Panc1 (cell line): ENCODE results near the gene NACA2. TPM values are rescaled to one million over a fixed set of nuclear protein-coding genes. Genes with fewer than 3 reads are reported as not detected.

Experiments used
- ATAC-seq: fragments of 200-7000 bp; cut with Tn5 transposase; 2 replicates; pipeline ENCODE4 v1.9.1; 2020; ENCODE audit warnings: mild to moderate bottlenecking, moderate library complexity
- BruUV-seq: library from RNA; stranded (reverse); fragments of 400-500 nt; replicated peaks from 2 replicates; lab custom pipeline; 2021; lab: Mats Ljungman, UMichigan
- CTCF ChIA-PET: fragments of 300-600 bp; sonication (Branson Sonifier 250); formaldehyde crosslinking; loops from one replicate; lab custom pipeline; 2022; ENCODE audit warnings: antibody characterized with exemption; lab: Charles Lee
- POLR2A ChIA-PET: fragments of 300-600 bp; sonication (Branson Sonifier 250); formaldehyde crosslinking; loops from one replicate; lab custom pipeline; 2022; ENCODE audit warnings: antibody characterized with exemption; lab: Charles Lee
- DNase-seq: peaks from one replicate; pipeline ENCODE4 v3.0.0-alpha.2; 2010; ENCODE audit warnings: low read depth, low spot score
- H3K27ac ChIP-seq: 2 replicates; pipeline ENCODE4 v1.5.1; 2011; ENCODE audit warnings: mild to moderate bottlenecking, low read length, inconsistent platforms
- H3K27me3 ChIP-seq: fragments of 200-500 bp; sonication (Bioruptor generic); 2 replicates; pipeline ENCODE4 v1.6.0; 2014; ENCODE audit warnings: low read length, inconsistent platforms; ENCODE audit not compliant: control insufficient read depth, insufficient read depth
- H3K36me3 ChIP-seq: fragments of 200-500 bp; sonication (Bioruptor generic); 2 replicates; pipeline ENCODE4 v1.5.1; 2014; ENCODE audit warnings: inconsistent platforms, mild to moderate bottlenecking, low read length, moderate library complexity; ENCODE audit not compliant: control insufficient read depth, insufficient read depth
- H3K4me1 ChIP-seq: 2 replicates; pipeline ENCODE4 v1.5.1; 2011; ENCODE audit warnings: inconsistent platforms, mild to moderate bottlenecking, low read length, moderate library complexity; ENCODE audit not compliant: control insufficient read depth, insufficient read depth
- H3K4me3 ChIP-seq, 2 experiments: 2 replicates each; pipeline ENCODE4 v1.5.1; 2011 to 2012; ENCODE audit warnings: low read depth in 2 of 2, low read length in 2 of 2, mild to moderate bottlenecking in 2 of 2, inconsistent platforms in 1 of 2, moderate library complexity in 1 of 2
- H3K9me3 ChIP-seq: fragments of 200-500 bp; sonication (Bioruptor generic); 2 replicates; pipeline ENCODE4 v1.5.1; 2014; ENCODE audit warnings: low read depth, mild to moderate bottlenecking, inconsistent platforms, low read length, moderate library complexity; ENCODE audit not compliant: control insufficient read depth, insufficient read depth
- POLR2AphosphoS5 ChIP-seq: IDR thresholded peaks from 2 replicates; pipeline ENCODE4 v1.6.1; 2012; ENCODE audit warnings: mild to moderate bottlenecking, low read depth, low read length, moderate library complexity
- SIN3A ChIP-seq: IDR thresholded peaks from 2 replicates; pipeline ENCODE4 v1.6.1; 2012; ENCODE audit warnings: low read depth, mild to moderate bottlenecking, low read length, moderate library complexity, borderline replicate concordance; ENCODE audit not compliant: insufficient read depth
- TCF7L2 ChIP-seq: IDR thresholded peaks from 2 replicates; pipeline ENCODE4 v1.6.1; 2011; ENCODE audit warnings: mild to moderate bottlenecking, low read depth, low read length, inconsistent platforms
- in situ Hi-C: cut with HindIII; loops from 2 replicates; pipeline ENCODE4 v1.10.0; 2016; ENCODE audit warnings: low sequenced_read_pairs, low pct_unique_long_range_greater_than_20kb
- intact Hi-C: fragments of 100-400 bp; cut with micrococcal nuclease; formaldehyde crosslinking; loops from one replicate; pipeline ENCODE4 v1.10.0; 2022; ENCODE audit not compliant: unreplicated experiment
- total RNA-seq: library from RNA; stranded (reverse); gene quantifications from one replicate; pipeline ENCODE4 v1.2.1, GENCODE V29; 2021; ENCODE audit not compliant: unreplicated experiment
- TF ChIP-seq, protein P1 (sequence below), 2 experiments: IDR thresholded peaks; 2 replicates each; pipeline ENCODE4 v1.6.1; 2011 to 2012; ENCODE audit warnings: low read depth in 2 of 2, control low read depth in 1 of 2, low read length in 1 of 2, mild to moderate bottlenecking in 1 of 2, moderate library complexity in 1 of 2; ENCODE audit not compliant: insufficient read depth in 1 of 2
- TF ChIP-seq, protein P2 (sequence below): fragments of 450-650 bp; IDR thresholded peaks from 2 replicates; pipeline ENCODE4 v1.5.1; 2017; ENCODE audit warnings: mild to moderate bottlenecking

NACA2 gene
- total RNA-seq, 1 experiment from 2014 or later, result not detected

DNA sequence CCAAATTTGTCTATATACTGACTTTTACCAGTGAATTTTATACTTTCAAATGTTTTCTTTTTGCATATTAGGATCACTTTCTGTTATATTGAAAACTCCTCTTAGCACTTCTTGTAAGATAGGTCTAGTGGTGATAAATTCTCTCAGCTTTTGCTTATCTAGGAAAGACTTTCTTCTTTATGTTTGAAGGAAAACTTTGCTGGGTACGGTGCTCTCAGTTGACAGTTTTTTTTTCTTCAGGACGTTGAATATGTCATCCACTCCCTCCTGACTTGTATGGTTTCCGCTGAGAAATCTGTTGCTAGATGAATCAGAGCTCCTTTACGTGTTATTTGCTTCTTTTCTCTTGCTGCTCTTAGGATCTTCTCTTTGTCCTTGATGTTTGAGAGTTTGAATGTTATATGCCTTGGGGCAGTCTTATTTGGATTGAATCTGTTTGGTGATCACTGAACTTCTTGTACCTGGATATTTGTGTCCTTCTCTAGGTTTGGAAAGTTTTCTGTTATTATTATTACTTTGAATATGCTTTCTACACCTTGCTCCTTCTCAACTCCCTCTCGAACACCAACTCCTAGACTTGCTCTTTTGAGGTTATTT, 44.0 kb upstream of the NACA2 start:
- DNase-seq (no peak), ATAC-seq (no peak)
- Histone ChIP-seq H3K4me1 (no peaks in the 10 kb centered on the region), H3K36me3 (no peaks in the 10 kb centered on the region), H3K4me3 (no peak overlapping the region), H3K27me3 (no peaks in the 10 kb centered on the region), H3K27ac (no peak overlapping the region), H3K9me3 (no peaks in the 10 kb centered on the region)
- ChIA-PET CTCF (interaction anchor here (0.8 to 1.9 kb wide), 3 partner anchors 202 to 475 kb away, joined by 3 to 9 read pairs (median 4); no protein-coding TSS in a partner anchor), POLR2A (no interaction called here)
- intact Hi-C loops (loop anchor here (5.0 kb wide), 1 partner anchor 432 kb away; the partner anchor contains the start of gene MED13), in situ Hi-C loops (no loop called here)
- BruUV-seq, result no TSS peak
- TF ChIP-seq, protein P1, sequence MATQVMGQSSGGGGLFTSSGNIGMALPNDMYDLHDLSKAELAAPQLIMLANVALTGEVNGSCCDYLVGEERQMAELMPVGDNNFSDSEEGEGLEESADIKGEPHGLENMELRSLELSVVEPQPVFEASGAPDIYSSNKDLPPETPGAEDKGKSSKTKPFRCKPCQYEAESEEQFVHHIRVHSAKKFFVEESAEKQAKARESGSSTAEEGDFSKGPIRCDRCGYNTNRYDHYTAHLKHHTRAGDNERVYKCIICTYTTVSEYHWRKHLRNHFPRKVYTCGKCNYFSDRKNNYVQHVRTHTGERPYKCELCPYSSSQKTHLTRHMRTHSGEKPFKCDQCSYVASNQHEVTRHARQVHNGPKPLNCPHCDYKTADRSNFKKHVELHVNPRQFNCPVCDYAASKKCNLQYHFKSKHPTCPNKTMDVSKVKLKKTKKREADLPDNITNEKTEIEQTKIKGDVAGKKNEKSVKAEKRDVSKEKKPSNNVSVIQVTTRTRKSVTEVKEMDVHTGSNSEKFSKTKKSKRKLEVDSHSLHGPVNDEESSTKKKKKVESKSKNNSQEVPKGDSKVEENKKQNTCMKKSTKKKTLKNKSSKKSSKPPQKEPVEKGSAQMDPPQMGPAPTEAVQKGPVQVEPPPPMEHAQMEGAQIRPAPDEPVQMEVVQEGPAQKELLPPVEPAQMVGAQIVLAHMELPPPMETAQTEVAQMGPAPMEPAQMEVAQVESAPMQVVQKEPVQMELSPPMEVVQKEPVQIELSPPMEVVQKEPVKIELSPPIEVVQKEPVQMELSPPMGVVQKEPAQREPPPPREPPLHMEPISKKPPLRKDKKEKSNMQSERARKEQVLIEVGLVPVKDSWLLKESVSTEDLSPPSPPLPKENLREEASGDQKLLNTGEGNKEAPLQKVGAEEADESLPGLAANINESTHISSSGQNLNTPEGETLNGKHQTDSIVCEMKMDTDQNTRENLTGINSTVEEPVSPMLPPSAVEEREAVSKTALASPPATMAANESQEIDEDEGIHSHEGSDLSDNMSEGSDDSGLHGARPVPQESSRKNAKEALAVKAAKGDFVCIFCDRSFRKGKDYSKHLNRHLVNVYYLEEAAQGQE (IDR thresholded peaks at IDR 0.05; ENCODE audit: insufficient read depth in 1 of 2, low read depth in 2 of 2, low read length in 1 of 2), result no peak
- TF ChIP-seq SIN3A (no peak), TCF7L2 (no peak), POLR2AphosphoS5 (no peak)
- TF ChIP-seq, protein P2, sequence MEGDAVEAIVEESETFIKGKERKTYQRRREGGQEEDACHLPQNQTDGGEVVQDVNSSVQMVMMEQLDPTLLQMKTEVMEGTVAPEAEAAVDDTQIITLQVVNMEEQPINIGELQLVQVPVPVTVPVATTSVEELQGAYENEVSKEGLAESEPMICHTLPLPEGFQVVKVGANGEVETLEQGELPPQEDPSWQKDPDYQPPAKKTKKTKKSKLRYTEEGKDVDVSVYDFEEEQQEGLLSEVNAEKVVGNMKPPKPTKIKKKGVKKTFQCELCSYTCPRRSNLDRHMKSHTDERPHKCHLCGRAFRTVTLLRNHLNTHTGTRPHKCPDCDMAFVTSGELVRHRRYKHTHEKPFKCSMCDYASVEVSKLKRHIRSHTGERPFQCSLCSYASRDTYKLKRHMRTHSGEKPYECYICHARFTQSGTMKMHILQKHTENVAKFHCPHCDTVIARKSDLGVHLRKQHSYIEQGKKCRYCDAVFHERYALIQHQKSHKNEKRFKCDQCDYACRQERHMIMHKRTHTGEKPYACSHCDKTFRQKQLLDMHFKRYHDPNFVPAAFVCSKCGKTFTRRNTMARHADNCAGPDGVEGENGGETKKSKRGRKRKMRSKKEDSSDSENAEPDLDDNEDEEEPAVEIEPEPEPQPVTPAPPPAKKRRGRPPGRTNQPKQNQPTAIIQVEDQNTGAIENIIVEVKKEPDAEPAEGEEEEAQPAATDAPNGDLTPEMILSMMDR, result no peak

DNA sequence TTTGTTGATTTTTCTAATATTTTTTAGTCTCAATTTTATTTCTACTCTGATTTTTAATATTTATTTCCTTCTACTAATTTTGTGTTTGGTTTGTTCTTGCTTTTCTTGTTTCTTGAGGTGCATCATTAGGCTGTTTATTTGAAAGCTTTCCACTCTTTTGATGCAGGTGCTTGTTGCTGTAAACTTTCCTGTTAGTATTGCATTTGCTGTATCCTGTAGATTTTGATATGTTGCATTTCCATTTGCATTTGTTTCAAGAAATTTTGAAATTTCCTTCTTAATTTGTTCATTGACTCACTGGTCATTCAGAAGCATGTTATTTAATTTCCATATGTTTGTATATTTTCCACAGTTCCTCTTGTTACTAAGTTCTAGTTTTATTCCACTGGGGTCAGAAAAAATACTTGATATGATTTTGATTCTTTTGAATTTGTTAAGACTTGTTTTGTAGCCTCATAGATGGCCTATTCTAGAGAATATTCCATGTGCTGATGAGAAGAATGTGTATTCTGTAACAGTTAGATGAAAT, 43.1 kb upstream of the NACA2 start:
- intact Hi-C loops, result no loop called here
- H3K4me3 ChIP-seq, result no peak overlapping the region
- no peaks in the 10 kb centered on the region for H3K36me3 ChIP-seq
- H3K9me3 ChIP-seq, result no peaks in the 10 kb centered on the region
- TF ChIP-seq POLR2AphosphoS5 (no peak), SIN3A (no peak), TCF7L2 (no peak)
- TF ChIP-seq, protein P2, result no peak
- TF ChIP-seq, protein P1 (IDR thresholded peaks at IDR 0.05; ENCODE audit: insufficient read depth in 1 of 2, low read depth in 2 of 2, low read length in 1 of 2), result no peak
- H3K4me1 ChIP-seq, result no peaks in the 10 kb centered on the region
- ChIA-PET CTCF (no interaction called here), POLR2A (no interaction called here)
- H3K27ac ChIP-seq, result no peak overlapping the region
- DNase-seq (no peak), ATAC-seq (no peak)
- H3K27me3 ChIP-seq, result no peaks in the 10 kb centered on the region
- in situ Hi-C loops, result no loop called here
- BruUV-seq, result no TSS peak
